H1 (cell line): ENCODE data around the gene GFM1. TPM values are rescaled to one million over a fixed set of nuclear protein-coding genes. Genes with fewer than 3 reads are reported as not detected.

ENCODE experiments used
- CTCF ChIA-PET: fragments of 300-600 bp; sonication (Branson Sonifier 250); formaldehyde crosslinking; loops from one replicate; lab custom pipeline; 2021; ENCODE audit not compliant: partially characterized antibody; lab: Charles Lee
- POLR2A ChIA-PET: fragments of 300-600 bp; sonication (Branson Sonifier 250); formaldehyde crosslinking; loops from one replicate; lab custom pipeline; 2021; ENCODE audit warnings: inconsistent platforms; ENCODE audit not compliant: partially characterized antibody; lab: Charles Lee
- DNase-seq, 2 experiments: peaks; one replicate each; pipeline versions ENCODE4 v3.0.0 to v3.0.0-alpha.2; 2010 to 2022; ENCODE audit warnings: low spot score in 2 of 2, low read depth in 1 of 2, mixed read lengths in 1 of 2
- FAIRE-seq: peaks from 2 replicates; lab custom pipeline; 2011; peaks lifted over from hg19 to GRCh38; lab: Jason Lieb, UNC
- H2AFZ ChIP-seq: 2 replicates; pipeline ENCODE4 v1.8.1; 2012; ENCODE audit warnings: low read length, inconsistent platforms
- H2AK5ac ChIP-seq: 2 replicates; pipeline ENCODE4 v1.6.1; 2013; ENCODE audit warnings: low read depth, low read length
- H2BK120ac ChIP-seq: replicated peaks from 2 replicates; pipeline ENCODE3; 2013; ENCODE audit warnings: low read depth, low read length, inconsistent platforms
- H2BK12ac ChIP-seq: 2 replicates; pipeline ENCODE4 v1.6.1; 2013; ENCODE audit warnings: low read depth, low read length
- H2BK15ac ChIP-seq: 2 replicates; pipeline ENCODE4 v1.6.1; 2013; ENCODE audit warnings: low read length
- H2BK20ac ChIP-seq: 2 replicates; pipeline ENCODE4 v1.6.1; 2013; ENCODE audit warnings: low read length
- H2BK5ac ChIP-seq: 2 replicates; pipeline ENCODE4 v1.6.1; 2013; ENCODE audit warnings: low read depth, low read length
- H3K14ac ChIP-seq: 2 replicates; pipeline ENCODE4 v1.6.1; 2013; ENCODE audit warnings: inconsistent platforms; ENCODE audit not compliant: insufficient read length
- H3K18ac ChIP-seq: 2 replicates; pipeline ENCODE4 v1.6.1; 2013; ENCODE audit warnings: low read length; ENCODE audit errors: extremely low read depth
- H3K23ac ChIP-seq: 2 replicates; pipeline ENCODE4 v1.6.1; 2013; ENCODE audit warnings: inconsistent platforms; ENCODE audit not compliant: insufficient read length
- H3K23me2 ChIP-seq: 2 replicates; pipeline ENCODE4 v1.6.1; 2013; ENCODE audit warnings: low read depth, low read length
- H3K27ac ChIP-seq: 2 replicates; pipeline ENCODE4 v1.6.1; 2011; ENCODE audit warnings: low read depth, low read length, inconsistent platforms
- H3K27me3 ChIP-seq, 4 experiments: replicated peaks in 1 of 4; 1 replicate in 1 of 4; 2 replicates in 3 of 4; pipeline versions ENCODE4 v1.6.1 to v1.8.1; 2011 to 2013; ENCODE audit warnings: low read length in 3 of 4, mild to moderate bottlenecking in 3 of 4, inconsistent platforms in 2 of 4, mixed read lengths in 2 of 4, moderate library complexity in 1 of 4; ENCODE audit not compliant: control insufficient read depth in 3 of 4, insufficient read depth in 3 of 4; ENCODE audit errors: extremely low read depth in 1 of 4
- H3K36me3 ChIP-seq, 4 experiments: 2 replicates each; pipeline versions ENCODE4 v1.6.1 to v1.8.1; 2011 to 2013; ENCODE audit warnings: mild to moderate bottlenecking in 4 of 4, low read length in 3 of 4, moderate library complexity in 2 of 4, control low read depth in 1 of 4, inconsistent platforms in 1 of 4; ENCODE audit not compliant: insufficient read depth in 4 of 4, control insufficient read depth in 2 of 4
- H3K4ac ChIP-seq: replicated peaks from 2 replicates; pipeline ENCODE3; 2013; ENCODE audit warnings: low read length, low read depth, mixed read lengths, inconsistent platforms; ENCODE audit not compliant: insufficient read length
- H3K4me1 ChIP-seq, 4 experiments: replicated peaks in 1 of 4; 1 replicate in 1 of 4; 2 replicates in 3 of 4; pipeline versions ENCODE4 v1.6.1 to v1.8.1; 2011 to 2013; ENCODE audit warnings: low read length in 3 of 4, inconsistent platforms in 2 of 4, mixed read lengths in 1 of 4; ENCODE audit not compliant: insufficient read depth in 4 of 4, control insufficient read depth in 3 of 4
- H3K4me2 ChIP-seq, 2 experiments: 2 replicates each; pipeline versions ENCODE4 v1.6.1 to v1.8.1; 2011 to 2013; ENCODE audit warnings: low read depth in 2 of 2, low read length in 2 of 2, control low read depth in 1 of 2, inconsistent platforms in 1 of 2, mild to moderate bottlenecking in 1 of 2; ENCODE audit not compliant: insufficient read depth in 1 of 2
- H3K4me3 ChIP-seq, 4 experiments: fragments of 200-600, 300-600 bp in 1 of 4; sonication (generic), shearing (Covaris generic), sonication (Bioruptor Twin) in 1 of 4; 2 replicates each; pipeline versions ENCODE4 v1.5.1 to v1.8.1; 2011 to 2016; ENCODE audit warnings: low read length in 4 of 4, low read depth in 3 of 4, control low read depth in 2 of 4, inconsistent platforms in 2 of 4, mild to moderate bottlenecking in 2 of 4, mixed read lengths in 1 of 4, moderate library complexity in 1 of 4; ENCODE audit not compliant: insufficient read depth in 2 of 4; ENCODE audit errors: extremely low read depth in 1 of 4
- H3K56ac ChIP-seq: replicated peaks from 2 replicates; pipeline ENCODE3; 2013; ENCODE audit warnings: low read depth, mild to moderate bottlenecking, mixed read lengths, low read length, inconsistent platforms; ENCODE audit not compliant: insufficient read length
- H3K79me1 ChIP-seq: 2 replicates; pipeline ENCODE4 v1.6.1; 2013; ENCODE audit warnings: low read depth, low read length, control low read depth
- H3K79me2 ChIP-seq, 2 experiments: 2 replicates each; pipeline versions ENCODE4 v1.6.1 to v1.8.1; 2012 to 2013; ENCODE audit warnings: low read length in 2 of 2, mild to moderate bottlenecking in 2 of 2, inconsistent platforms in 1 of 2; ENCODE audit not compliant: insufficient read depth in 2 of 2, control insufficient read depth in 1 of 2
- H3K9ac ChIP-seq, 4 experiments: replicated peaks in 1 of 4; 1 replicate in 1 of 4; 2 replicates in 3 of 4; pipeline versions ENCODE4 v1.6.1 to v1.8.1; 2011 to 2013; ENCODE audit warnings: low read depth in 3 of 4, low read length in 3 of 4, control low read depth in 2 of 4, mild to moderate bottlenecking in 2 of 4, moderate library complexity in 2 of 4, inconsistent platforms in 1 of 4; ENCODE audit errors: extremely low read depth in 1 of 4
- H3K9me3 ChIP-seq, 2 experiments: 2 replicates each; pipeline versions ENCODE4 v1.6.1 to v1.8.1; 2012 to 2013; ENCODE audit warnings: mild to moderate bottlenecking in 2 of 2, moderate library complexity in 2 of 2, control low read depth in 1 of 2, inconsistent platforms in 1 of 2, low read depth in 1 of 2, low read length in 1 of 2, mixed read lengths in 1 of 2; ENCODE audit not compliant: insufficient read depth in 2 of 2
- H4K20me1 ChIP-seq, 2 experiments: replicated peaks in 1 of 2; 2 replicates each; pipeline versions ENCODE3 to v1.8.1; 2011 to 2013; ENCODE audit warnings: inconsistent platforms in 2 of 2, low read length in 2 of 2, mild to moderate bottlenecking in 1 of 2; ENCODE audit not compliant: insufficient read depth in 2 of 2, control insufficient read depth in 1 of 2
- H4K5ac ChIP-seq: 2 replicates; pipeline ENCODE4 v1.6.1; 2013; ENCODE audit warnings: low read length, low read depth, mixed read lengths, inconsistent platforms; ENCODE audit not compliant: insufficient read length
- H4K8ac ChIP-seq: 2 replicates; pipeline ENCODE4 v1.8.0; 2013; ENCODE audit warnings: mild to moderate bottlenecking, moderate library complexity, low read length, inconsistent platforms; ENCODE audit not compliant: insufficient read depth; ENCODE audit errors: extremely low read depth
- H4K91ac ChIP-seq: replicated peaks from 2 replicates; pipeline ENCODE3; 2013; ENCODE audit warnings: low read length, mixed read lengths, inconsistent platforms; ENCODE audit not compliant: insufficient read length
- ATF3 ChIP-seq: IDR thresholded peaks from 2 replicates; pipeline ENCODE4 v1.6.1; 2011; ENCODE audit warnings: low read depth, mild to moderate bottlenecking, low read length; ENCODE audit not compliant: insufficient read depth
- CBX5 ChIP-seq: fragments of 300-800, 300-1000 bp; sonication (generic); IDR thresholded peaks from 2 replicates; pipeline ENCODE4 v1.7.1; 2016; ENCODE audit warnings: antibody characterized with exemption, low read length, low read depth
- CEBPB ChIP-seq: IDR thresholded peaks from 2 replicates; pipeline ENCODE4 v1.6.1; 2012; ENCODE audit warnings: low read depth, low read length
- E2F6 ChIP-seq: IDR thresholded peaks from 2 replicates; pipeline ENCODE4 v1.6.1; 2012; ENCODE audit warnings: inconsistent platforms
- MAX ChIP-seq: IDR thresholded peaks from 2 replicates; pipeline ENCODE4 v1.6.1; 2012; ENCODE audit warnings: inconsistent platforms
- RFX5 ChIP-seq: IDR thresholded peaks from 2 replicates; pipeline ENCODE4 v1.6.1; 2011; ENCODE audit warnings: low read depth, low read length, improper control_type of control experiment, borderline replicate concordance
- SIX5 ChIP-seq: IDR thresholded peaks from 2 replicates; pipeline ENCODE4 v1.6.1; 2011; ENCODE audit warnings: mild to moderate bottlenecking, low read depth, low read length
- TBP ChIP-seq: IDR thresholded peaks from 2 replicates; pipeline ENCODE4 v1.6.1; 2011; ENCODE audit warnings: low read depth, low read length, improper control_type of control experiment
- TEAD4 ChIP-seq: IDR thresholded peaks from 2 replicates; pipeline ENCODE4 v1.6.1; 2012; ENCODE audit warnings: low read depth, low read length, inconsistent platforms, mixed read lengths
- WGBS, 2 experiments: shearing (Covaris generic) in 1 of 2; methylation state at CpG; one replicate each; pipeline versions ENCODE4 v1.1.6 to v1.1.7; 2013 to 2015; ENCODE audit warnings: low lambda C conversion rate in 2 of 2, mixed read lengths in 2 of 2, inconsistent platforms in 1 of 2, low coverage in 1 of 2, missing lambda C conversion rate in 1 of 2; ENCODE audit not compliant: insufficient replicate concordance in 2 of 2, insufficient coverage in 1 of 2, insufficient read length in 1 of 2; ENCODE audit errors: extremely low coverage in 1 of 2, missing lambda C conversion rate in 1 of 2; 5-methylcytosine and 5-hydroxymethylcytosine counted together
- polyA plus RNA-seq, 7 experiments: library from polyadenylated mRNA; depleted of rRNA in 3 of 7; stranded (reverse) in 5 of 7; unstranded in 2 of 7; fragments of >200 nt in 5 of 7; fragments of 200-250 nt in 2 of 7; gene quantifications; 1 replicate in 5 of 7; 2 replicates in 1 of 7; 4 replicates in 1 of 7; pipeline versions ENCODE4 v1.2.1 to v1.2.3, GENCODE V29; 2011 to 2013; ENCODE audit warnings: missing spikeins in 2 of 7, mixed read lengths in 2 of 7
- total RNA-seq: library from RNA; stranded (reverse); fragmentation: NEBNext Ultra II Directional; extraction: Animal tissue kit (Norgen Biotek cat#: 25700); gene quantifications from 2 replicates; pipeline ENCODE4 v1.2.1, GENCODE V29; 2021

GFM1 gene
- total and polyA plus RNA-seq, 2 of the 8 experiments (the other 6 are each of a cell fraction or from before 2014, with no cell fraction given), result 10.9 to 45.3 TPM

- Histone ChIP-seq H2AK5ac (no peak overlapping the region), H2BK20ac (no peak overlapping the region), H2BK15ac (no peak overlapping the region), H3K27me3 (no peaks in the 10 kb centered on the region), H3K79me1 (no peaks in the 10 kb centered on the region), H4K20me1 (peaks cover 0 to 4% of the 10 kb centered on the region in 2 experiments), H4K5ac (no peak overlapping the region), H3K56ac (no peak overlapping the region), H2AFZ (no peak overlapping the region), H3K23ac (no peak overlapping the region), H2BK120ac (no peak overlapping the region), H2BK12ac (no peak overlapping the region), H3K9me3 (no peaks in the 10 kb centered on the region), H3K27ac (no peak overlapping the region), H3K23me2 (peaks cover 7% of the 10 kb centered on the region), H3K4me3 (no peak overlapping the region), H3K4me1 (peaks cover 0 to 7% (median 0%) of the 10 kb centered on the region in 4 experiments; a peak in 1 of 7 replicates), H2BK5ac (no peak overlapping the region), H3K4ac (no peak overlapping the region), H3K9ac (no peak overlapping the region), H3K79me2 (no peaks in the 10 kb centered on the region), H4K8ac (no peak overlapping the region), H3K36me3 (peaks cover 0 to 38% (median 12%) of the 10 kb centered on the region in 4 experiments; a peak in 4 of 8 replicates), H3K14ac (no peak overlapping the region), H3K18ac (no peak overlapping the region), H4K91ac (no peak overlapping the region), H3K4me2 (no peak overlapping the region)
- WGBS, 2 experiments, result 87% methylated on average over 2 of the region's 2 CpGs; no CpG with 5 or more reads in 1 of the 2 experiments
- FAIRE-seq (no peak), DNase-seq (no peak)
- no peak for TF ChIP-seq TBP
- TF ChIP-seq MAX, result no peak
- TF ChIP-seq E2F6, result no peak
- TF ChIP-seq ATF3, result no peak
- no peak for TF ChIP-seq CBX5
- no peak for TF ChIP-seq TEAD4
- no peak for TF ChIP-seq RFX5
- TF ChIP-seq SIX5, result no peak
- no peak for TF ChIP-seq CEBPB
- ChIA-PET CTCF (interaction anchor here (1.1 to 1.4 kb wide), 2 partner anchors 9 to 60 kb away, joined by 4 to 7 read pairs; no protein-coding TSS in a partner anchor), POLR2A (no interaction called here)
These were observed 24.2 kb downstream of the GFM1 start for GRCh38 chr3:158668506-158668905.
